ENCODE measurements around the gene PSMA4.
A peak's percentile ranks its signal among the peaks of the same experiment; 100 is the strongest.

DNA sequence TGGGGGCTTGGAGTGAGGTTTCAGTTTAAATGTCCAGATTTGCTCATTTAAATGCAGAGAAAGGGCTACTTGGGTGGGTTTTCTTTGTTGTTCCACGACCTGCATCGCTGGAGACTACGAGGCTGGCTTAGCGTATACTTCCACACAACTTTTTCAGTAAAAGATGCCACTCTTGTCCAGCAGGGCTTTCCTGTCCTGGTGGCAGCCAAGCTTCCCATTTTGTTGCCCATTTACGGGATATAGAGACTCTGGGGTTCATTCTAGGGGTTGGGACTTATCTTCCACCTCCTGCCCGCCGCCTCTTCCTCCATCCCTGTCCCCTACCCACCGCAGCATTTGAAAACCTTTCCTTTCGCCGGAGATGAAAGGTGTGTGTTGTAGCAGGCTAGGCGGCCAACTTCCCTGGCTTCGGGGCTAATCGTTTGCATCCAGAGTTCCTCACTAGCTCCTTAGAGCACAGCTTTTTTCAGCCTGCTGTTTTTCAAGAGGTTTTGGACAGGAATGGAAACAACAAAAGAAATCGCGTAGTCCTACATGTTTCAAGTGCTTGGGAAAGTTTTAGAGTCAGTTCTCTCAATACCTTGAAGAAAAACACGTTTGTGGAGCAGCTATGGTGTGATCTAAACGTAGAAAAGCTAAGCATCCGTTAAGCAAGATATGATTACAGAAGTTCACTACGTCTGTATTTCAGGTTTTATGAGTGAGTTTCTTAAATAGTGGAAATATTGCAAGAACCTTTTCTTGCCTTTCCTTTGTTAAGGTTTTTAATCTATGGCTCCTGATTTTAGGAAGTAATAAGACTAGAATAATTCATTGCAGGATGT lies 25.9 kb downstream of the PSMA4 start:
- TF ChIP-seq POLR2AphosphoS5 (IDR thresholded peaks at IDR 0.05; ENCODE audit: low read depth, low read length) (no peak), JUND (IDR thresholded peaks at IDR 0.05) (no peak), CTCF (IDR thresholded peaks at IDR 0.05) (peak; percentile 52), RFX5 (IDR thresholded peaks at IDR 0.05; ENCODE audit: low read length) (no peak), TAF1 (IDR thresholded peaks at IDR 0.05; ENCODE audit: borderline replicate concordance, low read depth, low read length) (peak; percentile 8; the same call in 1 of the 2 replicates), FOXM1 (IDR thresholded peaks at IDR 0.05; ENCODE audit: low read depth) (no peak)

Measured in SK-N-SH (cell line).